HG03103 (cell line): Measurements from ENCODE around the gene ADD2.

Source experiments
- ATAC-seq: cut with Tn5 transposase; IDR thresholded peaks from one replicate; pipeline ENCODE4 v1.9.1; 2021; ENCODE audit warnings: low read depth; ENCODE audit not compliant: unreplicated experiment

ADD2 gene

GRCh38 chr2:70726947-70727725 is 40.9 kb downstream of the ADD2 start:
- no peak for ATAC-seq

- no peak for ATAC-seq
Observed at GRCh38 chr2:70725505-70725904, 42.5 kb downstream of the ADD2 start.

DNA sequence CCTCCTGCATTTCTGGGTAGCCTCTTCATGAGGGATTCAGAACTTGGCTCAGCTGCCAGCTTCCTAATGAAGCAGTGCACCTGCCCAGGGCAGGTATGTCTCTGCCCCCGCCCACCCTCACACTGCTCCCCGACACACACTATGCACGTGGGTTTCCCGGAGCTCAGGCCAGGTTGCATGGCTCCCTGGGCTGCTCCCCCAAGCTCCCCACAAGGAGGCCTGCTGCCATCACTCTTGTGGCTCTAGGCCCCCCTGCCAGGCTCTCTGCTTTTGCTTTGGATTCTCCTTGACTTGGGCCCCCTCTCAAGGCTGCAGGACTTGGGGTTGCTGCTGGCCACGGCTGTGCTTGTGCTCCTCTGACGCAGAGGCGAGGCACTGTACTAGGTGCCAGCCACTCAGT is 43.6 kb downstream of the ADD2 start:
- no peak for ATAC-seq

DNA sequence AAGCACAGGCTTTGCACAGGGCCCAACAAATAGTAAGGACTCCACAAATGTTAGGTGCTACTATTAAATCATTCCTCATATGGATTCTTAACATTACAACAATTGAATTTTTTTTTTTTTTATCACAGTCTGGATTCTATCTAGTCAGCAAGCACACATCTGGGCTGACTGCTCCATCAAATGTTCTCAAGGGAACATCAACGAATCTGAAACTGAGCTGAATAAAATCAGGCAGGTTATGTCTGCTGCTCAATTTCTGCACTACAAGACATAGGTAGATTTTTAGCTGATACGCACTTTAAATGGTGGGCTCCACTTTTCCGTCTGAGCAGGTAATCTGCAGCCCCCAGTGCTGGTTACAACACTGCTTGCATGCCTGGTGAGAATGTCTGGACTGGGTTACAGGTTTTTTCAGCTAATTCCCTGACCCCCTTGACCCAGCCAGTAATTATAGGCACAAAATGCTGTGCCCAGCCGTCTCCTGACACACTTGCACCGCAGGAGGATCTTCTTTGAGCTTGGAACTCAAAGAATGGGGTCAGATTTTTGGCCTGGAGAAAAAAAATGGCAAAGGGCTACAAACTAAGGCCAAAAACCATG is 44.6 kb downstream of the ADD2 start:
- ATAC-seq, result no peak

DNA sequence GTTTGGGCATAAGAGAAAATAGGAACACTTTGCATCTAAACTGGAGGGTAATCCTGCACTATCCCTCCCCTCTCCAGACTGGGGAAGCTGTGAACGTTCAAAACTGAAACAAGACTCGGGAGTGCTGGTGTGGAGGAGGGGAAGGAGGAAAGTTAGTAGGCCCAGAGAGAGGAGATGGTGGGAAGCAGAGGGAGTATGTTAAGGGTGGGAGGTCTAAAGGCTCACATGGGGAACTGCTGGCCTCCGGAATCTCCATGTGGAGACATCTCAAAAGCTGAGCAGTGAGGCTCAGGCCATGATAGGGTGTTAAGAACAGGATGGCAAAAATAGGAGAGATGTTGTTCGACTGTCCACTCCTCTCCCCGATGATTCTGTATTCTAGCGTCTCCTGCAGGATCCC is 47.9 kb downstream of the ADD2 start:
- no peak for ATAC-seq

- ATAC-seq, result no peak
Observed at GRCh38 chr2:70719231-70719630, 48.8 kb downstream of the ADD2 start.

DNA sequence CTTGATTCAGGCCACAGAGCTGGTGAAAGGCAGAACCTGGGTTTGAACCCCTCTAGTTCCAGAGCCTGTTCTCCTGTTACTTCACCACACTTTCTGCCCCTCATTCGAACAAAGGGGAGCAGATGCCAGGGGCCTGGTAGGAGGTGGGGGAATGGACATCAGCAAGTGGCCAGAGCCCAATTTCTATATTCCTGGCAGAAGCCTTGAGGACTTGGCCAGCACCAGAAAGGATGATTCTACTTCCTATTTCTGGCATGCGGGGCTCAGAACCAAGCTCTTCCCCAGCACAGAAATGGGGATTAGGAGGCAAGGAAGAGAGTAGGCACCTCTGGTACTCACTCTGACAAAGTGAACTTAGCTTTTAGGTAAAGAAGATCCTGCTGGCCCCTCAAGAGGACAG is 49.3 kb downstream of the ADD2 start:
- no peak for ATAC-seq

DNA sequence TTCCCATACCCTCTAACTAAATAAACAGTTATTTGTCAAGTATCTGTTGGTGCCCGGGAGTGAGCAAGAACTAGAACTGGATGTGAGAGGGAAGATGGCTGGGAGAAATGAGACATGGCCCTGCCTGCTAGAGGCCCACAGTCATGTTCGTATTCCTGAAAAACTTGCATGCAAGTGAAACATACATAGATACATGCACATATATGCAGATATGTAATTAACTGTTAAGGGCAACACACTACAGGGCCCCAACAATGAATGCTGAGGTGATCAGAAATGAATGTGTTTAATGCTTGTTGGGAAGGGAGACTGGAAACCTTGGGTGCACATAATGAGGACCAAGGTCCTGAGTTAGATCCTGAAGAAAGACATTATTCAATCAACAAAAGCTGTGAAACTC is 49.8 kb downstream of the ADD2 start:
- ATAC-seq, result no peak

DNA sequence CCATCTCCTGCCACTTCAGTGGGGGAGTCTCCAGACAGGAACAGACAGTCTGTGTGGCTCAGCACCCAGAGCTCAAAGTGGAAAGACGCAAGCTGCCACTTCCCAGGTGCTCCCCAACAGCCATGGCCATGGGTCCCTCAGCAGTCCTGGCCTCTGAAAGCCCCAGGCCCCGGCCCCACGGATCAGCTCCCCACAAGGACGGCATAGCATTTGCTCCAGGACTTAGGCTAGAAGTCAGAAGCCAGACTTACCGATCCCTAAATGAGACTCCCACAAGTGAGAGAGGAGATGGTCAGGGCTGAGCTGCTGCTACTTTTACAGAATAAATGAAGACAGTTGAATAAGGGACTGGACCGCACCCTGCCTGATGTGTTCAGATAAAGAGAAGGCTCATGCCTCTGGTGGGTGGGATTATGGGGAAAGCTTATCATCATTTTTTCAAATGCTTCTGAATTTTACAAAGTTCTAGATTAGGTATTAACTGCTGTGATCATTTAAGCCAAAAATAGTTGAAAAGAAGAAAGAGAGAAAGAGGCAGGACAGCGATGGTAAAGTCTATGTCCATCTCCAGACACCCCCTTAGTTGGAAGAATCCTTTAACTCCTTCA is 50.5 kb downstream of the ADD2 start:
- ATAC-seq, result no peak

DNA sequence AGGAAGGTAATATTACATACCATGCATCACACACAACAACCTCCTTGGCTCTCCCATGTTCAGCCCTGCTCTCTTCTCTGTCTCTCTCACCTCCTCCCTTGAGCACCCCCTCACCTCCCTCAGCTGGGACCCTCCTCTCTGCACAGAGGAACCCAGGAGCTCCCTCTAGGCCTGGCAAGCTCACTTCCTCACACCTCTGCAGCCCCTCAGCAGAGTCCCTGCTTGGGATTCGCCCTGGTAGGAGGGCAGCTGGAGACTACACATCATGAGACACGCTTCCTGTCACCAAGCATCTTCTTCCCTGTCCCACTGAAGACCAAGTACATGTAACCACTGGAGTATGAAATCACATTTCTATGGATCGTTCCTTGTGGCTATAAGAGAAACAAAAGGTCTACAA is 51.0 kb downstream of the ADD2 start:
- no peak for ATAC-seq

DNA sequence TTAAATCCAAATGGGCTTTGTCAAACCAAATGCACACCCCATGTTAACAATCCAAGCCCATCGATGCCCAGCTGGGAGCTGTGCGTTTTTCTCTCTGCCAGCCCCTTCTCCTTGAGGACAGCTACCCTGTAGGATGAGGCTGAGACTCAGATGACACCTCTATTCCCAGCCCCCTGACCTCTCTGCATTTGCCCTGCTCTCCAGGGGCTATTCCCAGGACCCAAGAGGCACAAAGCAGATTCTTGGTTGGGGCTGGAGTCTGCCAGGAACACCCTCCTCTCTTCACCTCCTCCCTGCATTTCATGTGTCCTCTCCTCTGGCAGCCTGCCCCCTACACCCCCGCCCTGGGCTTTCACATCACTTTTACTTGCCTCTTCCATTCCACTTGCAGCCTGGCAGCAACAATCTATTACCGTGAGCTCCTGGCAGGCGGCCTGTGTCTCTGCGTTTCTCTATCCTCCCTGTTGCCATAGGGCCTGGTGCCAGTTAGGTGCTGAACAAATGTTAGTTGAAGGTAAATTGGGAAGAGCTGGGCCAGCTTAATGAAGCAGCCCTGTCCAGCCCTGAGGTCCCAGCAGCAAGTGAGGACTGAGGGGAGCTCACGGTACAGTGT is 51.8 kb downstream of the ADD2 start:
- no peak for ATAC-seq

GRCh38 chr2:70715071-70715985 is 52.7 kb downstream of the ADD2 start:
- ATAC-seq, result no peak

DNA sequence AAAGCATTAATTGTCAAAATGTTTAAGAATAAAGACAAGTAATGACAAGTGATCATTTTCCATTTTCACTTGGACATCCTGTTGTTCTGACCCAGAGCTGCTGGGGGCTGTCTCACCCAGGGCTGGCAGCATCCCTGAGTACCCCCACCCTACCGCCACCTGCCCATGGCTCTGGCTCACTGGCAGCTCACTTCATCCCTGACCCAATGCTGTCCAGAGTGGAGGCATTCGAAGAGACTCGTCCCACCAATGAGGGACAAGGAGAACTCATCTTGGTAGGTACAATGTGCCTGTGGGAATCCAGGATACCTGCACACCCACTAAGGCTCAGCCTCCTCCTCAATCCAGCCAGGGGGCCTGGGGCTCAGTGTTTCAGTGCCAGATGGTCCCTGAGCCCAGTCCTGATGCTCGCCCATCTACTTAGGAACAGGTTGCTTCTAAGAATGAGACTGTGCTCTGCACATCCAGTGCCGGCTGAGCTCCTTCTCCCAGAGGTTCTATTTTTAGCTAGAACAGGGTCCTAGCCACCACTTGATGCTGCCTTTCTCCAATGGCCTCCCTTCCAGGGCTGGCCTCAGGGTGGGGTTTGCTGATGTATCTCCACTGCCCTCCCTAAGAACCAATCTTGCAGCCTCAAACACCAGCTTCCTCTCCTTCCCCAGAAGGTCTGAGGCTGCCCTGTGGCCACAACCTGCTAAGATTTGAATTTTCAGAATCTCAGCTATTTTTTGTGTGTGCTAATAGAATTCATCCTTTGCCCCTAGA is 53.7 kb downstream of the ADD2 start:
- no peak for ATAC-seq

GRCh38 chr2:70712916-70713315 is 55.1 kb downstream of the ADD2 start:
- no peak for ATAC-seq

DNA sequence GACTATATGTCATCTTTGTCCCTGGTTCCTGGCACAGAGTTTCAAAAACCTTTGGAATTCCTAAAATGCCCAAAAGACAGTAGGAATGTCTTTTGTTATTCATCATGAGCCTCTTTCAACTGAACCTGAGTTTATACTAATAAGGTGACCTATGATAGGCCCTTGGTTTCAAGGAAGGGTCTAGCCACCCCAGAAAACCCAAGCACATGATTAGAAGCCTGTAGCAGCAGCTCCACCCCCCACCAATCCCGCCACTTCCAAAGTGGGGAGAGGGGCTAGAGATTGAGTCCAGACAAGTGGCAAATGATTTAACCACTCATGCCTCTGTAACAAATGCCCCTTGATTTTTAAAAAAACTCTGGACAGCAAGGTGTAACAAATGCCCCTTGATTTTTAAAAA is 56.8 kb downstream of the ADD2 start:
- no peak for ATAC-seq

- no peak for ATAC-seq
Observed at GRCh38 chr2:70710038-70710690, 57.8 kb downstream of the ADD2 start.

DNA sequence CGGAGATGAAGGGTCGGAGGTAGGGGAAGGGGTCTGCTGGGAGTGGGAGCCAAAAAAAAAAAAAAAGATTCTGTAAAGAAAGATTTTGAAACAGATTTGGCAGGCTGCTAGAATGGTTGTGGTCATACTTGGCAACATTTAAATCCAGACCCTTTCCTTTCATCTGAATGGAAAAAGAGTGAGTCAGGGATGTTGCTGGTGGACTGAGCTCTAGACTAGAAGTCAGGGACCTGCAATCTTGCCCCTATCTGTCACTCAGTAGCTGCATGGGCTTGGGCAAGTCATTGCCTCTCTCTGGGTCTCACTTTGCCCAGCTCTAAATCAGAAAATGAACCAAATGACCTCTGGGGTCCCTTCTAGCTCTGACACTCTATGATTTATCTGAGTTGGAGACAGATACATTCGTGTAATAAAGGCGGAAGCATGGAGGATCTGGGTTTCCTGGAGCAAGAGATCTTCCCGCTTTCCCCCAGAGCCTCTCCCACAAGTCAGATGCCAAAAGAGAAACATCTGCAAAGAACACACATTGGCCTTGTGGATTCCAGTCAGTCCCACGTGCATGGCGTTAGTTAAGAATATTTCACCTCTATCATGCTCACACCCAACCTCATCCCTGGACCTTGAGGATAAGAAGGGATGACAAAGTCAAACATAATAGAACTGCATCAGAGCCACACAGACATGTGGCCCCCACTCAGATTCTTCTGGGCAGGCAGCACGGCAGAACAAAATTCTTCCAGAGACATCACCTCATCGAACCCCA is 58.5 kb downstream of the ADD2 start:
- no peak for ATAC-seq

- ATAC-seq, result no peak
Observed at GRCh38 chr2:70708376-70709199, 59.4 kb downstream of the ADD2 start.
